Coronary artery (tissue), 2 donors: ENCODE data around the gene CFAP97D2.
"Not testable (repeated sequence)": the region's sequence is repeated elsewhere in the genome, so short reads cannot be mapped to it uniquely, and the experiment has no call there.

Experiments
- DNase-seq: peaks from one replicate; pipeline ENCODE4 v3.0.0-alpha.2; 2017; ENCODE audit warnings: low spot score
- H3K27ac ChIP-seq, 2 donors: fragments of 200-600 bp; sonication (generic); one replicate each; pipeline ENCODE4 v1.5.1; 2016 to 2019
- H3K4me3 ChIP-seq: fragments of 200-600 bp; sonication (generic); 2 replicates; pipeline ENCODE4 v1.5.1; 2016; ENCODE audit warnings: mild to moderate bottlenecking, moderate library complexity
- TF ChIP-seq, protein P1 (sequence below): fragments of 200-600 bp; sonication (generic); IDR thresholded peaks from one replicate; pipeline ENCODE4 v1.5.1; 2019; ENCODE audit warnings: antibody characterized with exemption

Gene CFAP97D2

GRCh38 chr13:114257014-114257413, 78.0 kb downstream of the CFAP97D2 start:
- no peak overlapping the region for H3K4me3 ChIP-seq
- H3K27ac ChIP-seq = no peak overlapping the region
- TF ChIP-seq, protein P1, sequence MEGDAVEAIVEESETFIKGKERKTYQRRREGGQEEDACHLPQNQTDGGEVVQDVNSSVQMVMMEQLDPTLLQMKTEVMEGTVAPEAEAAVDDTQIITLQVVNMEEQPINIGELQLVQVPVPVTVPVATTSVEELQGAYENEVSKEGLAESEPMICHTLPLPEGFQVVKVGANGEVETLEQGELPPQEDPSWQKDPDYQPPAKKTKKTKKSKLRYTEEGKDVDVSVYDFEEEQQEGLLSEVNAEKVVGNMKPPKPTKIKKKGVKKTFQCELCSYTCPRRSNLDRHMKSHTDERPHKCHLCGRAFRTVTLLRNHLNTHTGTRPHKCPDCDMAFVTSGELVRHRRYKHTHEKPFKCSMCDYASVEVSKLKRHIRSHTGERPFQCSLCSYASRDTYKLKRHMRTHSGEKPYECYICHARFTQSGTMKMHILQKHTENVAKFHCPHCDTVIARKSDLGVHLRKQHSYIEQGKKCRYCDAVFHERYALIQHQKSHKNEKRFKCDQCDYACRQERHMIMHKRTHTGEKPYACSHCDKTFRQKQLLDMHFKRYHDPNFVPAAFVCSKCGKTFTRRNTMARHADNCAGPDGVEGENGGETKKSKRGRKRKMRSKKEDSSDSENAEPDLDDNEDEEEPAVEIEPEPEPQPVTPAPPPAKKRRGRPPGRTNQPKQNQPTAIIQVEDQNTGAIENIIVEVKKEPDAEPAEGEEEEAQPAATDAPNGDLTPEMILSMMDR = no peak
- no peak for DNase-seq

- TF ChIP-seq, protein P1 = no peak
- Histone ChIP-seq H3K4me3 (no peak overlapping the region), H3K27ac (no peak overlapping the region)
- no peak for DNase-seq
These were observed 79.5 kb downstream of the CFAP97D2 start for GRCh38 chr13:114258589-114258988.

DNA sequence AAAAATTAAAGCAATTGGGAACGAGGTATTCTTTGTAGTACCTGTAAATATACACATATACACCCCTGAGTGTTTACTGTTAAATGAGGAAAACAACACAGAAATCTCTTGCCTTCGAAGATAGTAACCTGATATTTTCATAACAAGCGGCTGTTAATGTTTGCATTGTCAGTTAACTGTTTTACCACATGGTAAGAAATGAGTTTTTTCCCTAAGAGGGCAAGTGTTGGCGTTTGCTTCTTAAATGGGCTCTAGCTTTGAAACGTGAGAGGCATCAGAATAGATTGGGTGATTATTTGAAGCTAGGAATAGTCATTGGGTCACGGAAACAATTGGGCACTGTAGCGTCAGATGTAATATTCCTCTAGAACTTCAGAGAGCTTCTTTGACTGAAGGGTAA, 80.3 kb downstream of the CFAP97D2 start:
- no peak overlapping the region for H3K27ac ChIP-seq
- H3K4me3 ChIP-seq = no peak overlapping the region
- DNase-seq = no peak
- TF ChIP-seq, protein P1 = no peak

- DNase-seq = no peak
- Histone ChIP-seq H3K27ac (no peak overlapping the region), H3K4me3 (no peak overlapping the region)
- TF ChIP-seq, protein P1 = no peak
These were observed 80.9 kb downstream of the CFAP97D2 start for GRCh38 chr13:114259974-114260373.

DNA sequence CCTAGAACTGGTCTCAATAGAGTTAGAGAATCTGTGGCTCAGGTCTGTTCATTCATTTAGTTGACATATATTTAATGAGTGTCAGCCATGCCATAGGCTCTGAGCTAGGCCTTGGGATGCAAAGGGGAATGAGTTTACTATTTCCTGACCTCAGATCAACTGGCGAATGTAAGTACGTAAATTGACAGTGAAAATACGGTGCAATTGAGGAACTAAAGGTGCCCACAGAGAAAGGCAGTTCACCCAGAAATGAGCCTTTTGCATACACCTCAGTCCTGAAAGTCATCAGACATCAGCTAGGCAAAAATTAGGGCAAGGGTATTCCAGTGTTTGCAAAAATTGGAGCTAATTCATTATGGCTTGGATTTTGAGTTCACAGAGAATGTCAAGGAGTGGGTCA, 81.8 kb downstream of the CFAP97D2 start:
- no peak for DNase-seq

GRCh38 chr13:114261328-114261965, 82.4 kb downstream of the CFAP97D2 start:
- TF ChIP-seq, protein P1 = no peak
- no peak for DNase-seq
- H3K4me3 ChIP-seq = no peak overlapping the region
- no peak overlapping the region for H3K27ac ChIP-seq

More for the DNA sequence above, 81.8 kb downstream of the CFAP97D2 start:
- TF ChIP-seq, protein P1 = no peak
- Histone ChIP-seq H3K27ac (no peak overlapping the region), H3K4me3 (no peak overlapping the region)

GRCh38 chr13:114263578-114263977, 84.5 kb downstream of the CFAP97D2 start:
- DNase-seq = no peak
- H3K27ac ChIP-seq = no peak overlapping the region
- TF ChIP-seq, protein P1 = no peak

GRCh38 chr13:114264313-114264712, 85.3 kb downstream of the CFAP97D2 start:
- not testable (repeated sequence) for DNase-seq, H3K4me3 ChIP-seq, H3K27ac ChIP-seq

More at GRCh38 chr13:114263578-114263977, 84.5 kb downstream of the CFAP97D2 start:
- H3K4me3 ChIP-seq = no peak overlapping the region
